Activated CD8-positive, alpha-beta memory T cell treated with anti-CD3 and anti-CD28 coated beads, Interleukin-2, amount 50 U/mL, for 24 hours (primary cell): ENCODE measurements around the gene SPRED2.

Experiments used
- DNase-seq: peaks from one replicate; pipeline ENCODE4 v3.0.0-alpha.2; 2020; ENCODE audit errors: extremely low read depth

Gene SPRED2

GRCh38 chr2:65442420-65443020 lies 10.1 kb upstream of the SPRED2 start:
- no peak for DNase-seq

DNA sequence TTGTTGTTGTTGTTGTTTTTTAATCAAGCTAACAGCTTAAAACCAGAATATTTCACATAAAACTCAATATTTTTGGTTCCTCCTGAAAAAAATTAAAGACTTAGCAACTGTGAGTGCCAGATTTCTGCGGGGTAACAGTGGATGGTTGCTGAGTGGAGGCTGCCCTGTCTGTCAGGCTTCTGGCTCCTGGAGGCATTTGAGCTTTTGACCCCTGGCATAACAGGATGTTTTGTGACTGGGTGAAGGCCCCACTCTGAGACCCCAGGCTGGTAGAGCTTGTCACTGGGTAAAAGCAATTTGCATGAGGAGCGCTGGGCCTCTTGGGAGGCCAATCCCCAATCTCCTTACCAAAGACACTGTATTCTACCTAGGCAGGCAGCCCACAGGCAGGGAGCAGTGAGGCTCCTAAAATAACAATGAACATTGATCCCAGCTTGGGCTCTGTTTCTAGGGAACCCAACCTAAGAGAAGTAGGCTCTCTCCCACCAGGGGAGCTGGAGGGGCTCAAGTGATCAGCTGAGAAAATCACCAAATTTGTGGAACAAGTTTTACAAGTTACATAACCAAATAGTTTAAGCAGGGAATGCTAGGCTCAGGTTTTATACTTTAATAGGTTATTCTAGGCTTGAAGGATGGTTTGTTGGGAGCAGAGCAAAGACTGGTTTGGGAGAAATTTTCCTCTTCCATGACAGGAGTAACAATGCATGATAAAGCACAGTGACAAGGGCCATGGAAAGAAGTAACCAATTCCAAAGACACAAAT lies 5.9 kb upstream of the SPRED2 start:
- no peak for DNase-seq

- DNase-seq, result no peak
These were observed 5.2 kb upstream of the SPRED2 start for GRCh38 chr2:65437392-65438135.

GRCh38 chr2:65436824-65437221 lies 4.4 kb upstream of the SPRED2 start:
- no peak for DNase-seq

DNA sequence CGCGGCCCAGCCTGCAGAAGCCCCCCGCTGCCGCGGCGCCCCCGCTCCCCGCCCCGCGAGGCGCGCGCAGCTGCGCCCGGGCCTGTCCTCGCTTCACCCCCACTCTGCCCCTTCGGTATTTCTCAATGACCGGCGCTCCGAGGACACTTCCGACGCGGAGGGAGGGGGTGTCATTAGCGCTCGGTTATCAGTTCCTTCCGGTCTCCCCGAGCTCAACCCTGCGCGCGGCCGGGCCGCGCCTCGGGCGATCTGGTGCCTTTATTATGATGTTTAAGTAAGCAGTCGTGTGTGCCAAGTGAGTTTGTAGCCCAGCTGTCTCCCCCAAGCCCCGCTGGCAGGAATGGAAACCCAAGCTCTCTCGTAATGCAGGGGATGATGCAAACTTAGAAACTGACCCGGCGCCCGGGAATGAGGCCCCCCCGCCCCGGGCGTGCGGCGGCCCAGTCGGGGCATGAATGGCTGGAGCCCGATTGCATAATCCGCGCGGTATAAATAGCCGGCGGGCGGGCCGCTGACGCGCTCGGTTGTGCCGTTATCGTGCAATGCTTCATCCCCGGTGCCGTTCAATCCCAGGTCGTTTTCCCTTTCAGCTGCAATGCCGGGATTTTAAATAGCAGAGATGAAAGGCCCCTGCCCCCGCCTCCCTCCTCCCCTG lies 3.9 kb upstream of the SPRED2 start:
- DNase-seq, result no peak

DNA sequence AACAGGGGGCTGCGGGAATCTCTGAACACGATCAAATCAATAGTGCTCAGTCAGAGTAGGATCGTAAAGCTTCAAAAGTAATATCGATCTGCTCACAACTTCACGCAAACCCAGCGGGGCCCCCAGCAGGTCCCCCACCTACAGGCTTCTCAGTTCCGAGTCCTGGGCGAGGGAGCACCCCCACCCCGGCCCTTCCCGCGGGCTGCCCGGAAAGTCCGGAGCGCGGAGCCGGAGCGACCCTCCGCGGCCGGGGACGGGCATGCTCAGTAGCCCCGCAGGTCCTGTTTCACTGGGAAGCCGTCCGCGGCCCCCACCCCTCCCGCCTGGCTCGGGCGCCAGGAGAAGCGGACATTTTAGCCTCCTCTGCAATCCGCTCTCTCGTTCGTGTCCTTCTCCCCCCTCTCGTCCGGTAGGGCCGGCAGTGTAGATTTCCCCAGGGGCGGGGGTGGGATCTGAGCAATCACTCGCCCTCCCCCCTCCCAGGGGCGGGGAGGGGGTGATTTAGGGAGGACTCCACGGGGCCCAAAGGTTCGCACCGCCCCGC lies 3.3 kb upstream of the SPRED2 start:
- DNase-seq, result no peak

DNA sequence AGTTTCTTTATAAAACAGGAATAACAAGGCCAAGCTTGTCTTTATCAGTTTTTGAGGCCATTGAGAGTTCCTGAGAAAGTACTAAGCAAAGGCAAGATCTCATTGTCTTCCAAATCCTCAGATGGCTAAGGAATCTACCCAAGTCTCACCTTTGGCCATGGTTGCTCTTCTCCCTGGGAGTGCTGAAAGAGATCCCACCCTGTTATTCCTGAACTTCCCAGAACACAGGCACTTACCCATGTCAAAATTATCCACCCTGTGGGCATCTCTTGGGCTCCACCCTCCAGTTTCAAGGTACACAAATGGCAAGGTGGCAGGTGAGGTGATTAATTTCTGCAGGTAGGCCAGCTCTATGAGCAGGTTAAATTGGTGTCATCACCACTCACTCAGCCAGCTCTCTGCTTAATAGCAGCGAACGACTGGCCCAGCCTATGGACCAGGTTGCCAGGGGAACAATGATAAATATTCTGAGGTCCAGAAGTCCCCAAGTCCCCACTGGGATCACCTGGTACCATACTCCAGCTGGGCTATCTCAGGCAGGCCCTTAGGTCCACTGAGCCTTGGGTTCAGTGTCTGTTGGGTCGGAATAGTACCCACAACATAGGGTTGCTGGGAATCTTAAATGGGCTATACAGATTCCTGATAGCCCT lies 2.3 kb upstream of the SPRED2 start:
- no peak for DNase-seq

DNA sequence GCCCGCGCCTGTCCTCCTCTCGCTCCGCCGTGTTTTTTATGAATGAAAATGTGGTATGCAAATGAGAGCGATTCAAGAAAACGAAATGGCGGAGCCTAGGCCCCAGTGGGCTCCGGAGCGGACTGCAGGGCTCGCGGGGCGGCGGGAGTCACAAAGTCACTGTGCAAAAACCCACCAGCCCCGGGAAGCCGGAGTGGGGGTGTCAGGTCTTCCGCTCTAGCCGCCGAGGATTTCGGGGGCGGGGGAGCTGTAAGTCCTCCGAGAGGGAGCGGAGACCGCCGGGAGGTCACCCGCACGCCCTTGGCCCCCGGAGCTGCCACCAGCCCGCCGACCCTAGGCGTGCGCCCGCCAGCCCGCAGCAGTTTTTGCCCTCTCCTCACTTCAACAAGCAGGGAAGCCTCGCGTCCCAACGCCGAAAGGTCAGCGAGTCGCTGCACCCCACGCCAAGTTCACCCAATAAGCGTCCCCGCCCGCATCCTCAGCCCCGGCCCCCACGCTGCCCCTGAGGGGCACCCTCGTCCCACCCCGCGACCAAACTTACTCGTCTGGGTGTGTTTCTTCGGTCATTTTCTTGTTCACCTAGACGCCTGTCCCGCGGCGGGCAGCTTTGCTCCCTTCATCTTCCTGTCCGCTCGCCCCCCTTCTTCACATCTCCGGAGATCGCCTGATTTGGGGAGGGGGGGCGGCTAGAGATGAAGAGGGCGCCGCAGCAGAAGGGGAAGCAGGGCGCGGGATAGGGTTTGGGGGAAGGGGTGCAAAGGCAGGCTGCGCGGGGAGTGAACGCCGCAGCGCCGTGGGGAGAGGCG lies 775 bp downstream of the SPRED2 start:
- DNase-seq, result no peak

- DNase-seq, result no peak
These were observed 1.6 kb downstream of the SPRED2 start for GRCh38 chr2:65430603-65431420.

GRCh38 chr2:65429786-65430602 lies 2.4 kb downstream of the SPRED2 start:
- no peak for DNase-seq

DNA sequence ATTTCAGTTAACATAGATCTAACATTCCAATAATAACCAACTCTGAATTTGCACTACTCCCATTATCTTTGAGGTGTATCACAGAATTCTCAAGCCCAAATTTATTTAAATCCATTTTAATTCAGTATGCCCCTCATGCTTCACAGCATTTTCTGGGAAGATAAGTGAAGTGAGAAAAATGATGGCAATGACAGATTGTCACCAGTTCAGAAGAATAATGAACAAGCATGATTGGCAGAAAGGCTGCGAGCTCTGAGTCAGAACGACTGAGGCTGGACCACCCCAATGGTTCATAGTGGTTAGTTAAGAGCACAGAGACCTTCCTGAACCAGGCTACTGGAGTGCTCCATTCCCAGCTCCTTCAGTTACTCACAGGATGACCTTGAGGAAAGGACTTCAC lies 4.9 kb downstream of the SPRED2 start:
- no peak for DNase-seq

DNA sequence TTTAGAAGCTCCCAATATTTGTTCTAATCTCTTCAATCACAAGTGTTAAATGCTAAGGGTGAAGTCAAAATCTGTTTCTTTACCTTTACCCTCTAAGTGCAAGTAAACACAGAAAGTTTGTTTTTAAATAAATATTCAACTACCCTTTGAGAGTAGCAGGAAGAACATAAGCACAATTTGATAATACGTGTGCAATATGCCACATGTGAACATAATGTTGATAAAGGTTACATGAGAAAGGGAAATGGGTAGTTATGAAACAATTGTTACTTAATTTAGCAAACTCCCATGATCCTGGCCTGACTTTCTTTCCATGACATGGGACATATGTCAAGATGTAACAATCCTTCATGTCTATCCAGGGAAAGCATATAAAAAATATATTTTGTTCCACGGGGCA lies 7.1 kb downstream of the SPRED2 start:
- DNase-seq, result no peak

DNA sequence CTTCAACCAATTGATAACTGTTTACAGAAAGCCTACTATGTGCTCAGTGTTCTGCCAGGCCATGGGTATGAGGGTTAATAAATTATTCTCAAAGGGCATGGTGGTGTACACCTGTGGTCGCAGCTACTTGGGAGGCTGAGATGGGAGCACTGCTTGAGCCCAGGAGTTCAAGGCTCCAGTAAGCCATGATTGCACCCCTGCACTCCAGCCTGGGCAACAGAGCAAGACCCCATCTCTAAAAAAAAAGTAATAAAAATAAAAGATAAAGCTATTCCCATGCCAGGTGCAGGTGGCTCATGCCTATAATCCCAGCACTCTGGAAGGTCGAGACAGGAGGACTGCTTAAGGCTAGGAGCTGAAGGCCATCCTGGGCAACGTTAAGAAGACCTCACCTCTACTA lies 8.0 kb downstream of the SPRED2 start:
- no peak for DNase-seq

- no peak for DNase-seq
These were observed 11.0 kb downstream of the SPRED2 start for GRCh38 chr2:65421432-65421748.

DNA sequence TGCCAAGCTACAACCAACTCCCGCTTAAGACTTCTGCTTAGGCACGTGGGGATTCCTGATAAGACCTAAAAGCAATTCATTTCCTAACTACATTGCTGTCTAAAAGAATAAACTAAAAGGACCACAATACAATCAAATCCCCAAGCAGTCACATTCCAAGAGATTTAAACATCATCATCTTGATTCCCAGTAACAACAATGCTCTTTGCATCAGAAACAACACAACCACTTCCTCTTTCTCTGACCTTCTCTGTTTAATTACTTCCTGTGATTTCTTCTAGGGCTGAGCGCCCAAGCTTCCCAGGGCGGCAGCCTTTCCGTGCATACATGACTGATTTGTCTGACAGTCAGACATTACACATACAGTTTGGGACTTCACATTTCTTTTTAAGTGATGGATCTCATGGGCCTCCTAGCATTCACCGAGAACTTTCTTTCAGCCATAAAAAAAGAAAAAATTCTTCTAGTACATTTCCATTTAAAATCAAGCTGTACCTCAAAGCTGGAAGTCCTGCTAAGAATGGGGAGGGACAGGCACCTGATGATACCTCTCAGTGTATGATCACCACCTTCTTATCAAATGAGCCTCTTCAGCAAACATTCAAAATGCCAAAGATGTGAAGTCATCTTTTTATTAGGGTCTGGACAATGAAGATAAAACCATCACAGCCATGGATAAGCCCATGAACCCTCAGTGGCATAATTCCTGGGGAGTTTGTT lies 11.5 kb downstream of the SPRED2 start:
- no peak for DNase-seq

GRCh38 chr2:65417509-65418085 lies 14.8 kb downstream of the SPRED2 start:
- no peak for DNase-seq

DNA sequence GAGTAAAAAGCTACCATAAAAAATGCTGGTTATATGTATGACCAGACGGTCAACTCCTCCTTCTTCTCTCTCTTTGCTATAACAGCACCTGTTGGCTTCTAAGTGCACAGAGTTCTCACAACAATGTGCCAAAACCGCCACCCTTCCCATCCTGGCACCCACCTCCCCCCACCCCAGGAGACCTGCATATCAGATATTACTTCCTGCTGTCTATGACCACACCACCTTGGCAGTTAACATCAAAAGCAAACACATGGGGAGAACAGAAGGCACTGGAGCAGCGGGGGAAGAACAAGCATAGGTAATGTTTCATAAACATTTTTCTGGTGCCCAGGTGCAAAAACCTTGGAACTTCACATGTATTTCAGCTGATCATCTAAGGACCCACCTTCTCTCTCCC lies 15.5 kb downstream of the SPRED2 start:
- DNase-seq, result no peak

- no peak for DNase-seq
These were observed 16.1 kb downstream of the SPRED2 start for GRCh38 chr2:65416321-65416720.
